ENCODE results near the gene KLHL22.
"Not testable (repeated sequence)": the region's sequence is repeated elsewhere in the genome, so short reads cannot be mapped to it uniquely, and the experiment has no call there.

Gene KLHL22

DNA sequence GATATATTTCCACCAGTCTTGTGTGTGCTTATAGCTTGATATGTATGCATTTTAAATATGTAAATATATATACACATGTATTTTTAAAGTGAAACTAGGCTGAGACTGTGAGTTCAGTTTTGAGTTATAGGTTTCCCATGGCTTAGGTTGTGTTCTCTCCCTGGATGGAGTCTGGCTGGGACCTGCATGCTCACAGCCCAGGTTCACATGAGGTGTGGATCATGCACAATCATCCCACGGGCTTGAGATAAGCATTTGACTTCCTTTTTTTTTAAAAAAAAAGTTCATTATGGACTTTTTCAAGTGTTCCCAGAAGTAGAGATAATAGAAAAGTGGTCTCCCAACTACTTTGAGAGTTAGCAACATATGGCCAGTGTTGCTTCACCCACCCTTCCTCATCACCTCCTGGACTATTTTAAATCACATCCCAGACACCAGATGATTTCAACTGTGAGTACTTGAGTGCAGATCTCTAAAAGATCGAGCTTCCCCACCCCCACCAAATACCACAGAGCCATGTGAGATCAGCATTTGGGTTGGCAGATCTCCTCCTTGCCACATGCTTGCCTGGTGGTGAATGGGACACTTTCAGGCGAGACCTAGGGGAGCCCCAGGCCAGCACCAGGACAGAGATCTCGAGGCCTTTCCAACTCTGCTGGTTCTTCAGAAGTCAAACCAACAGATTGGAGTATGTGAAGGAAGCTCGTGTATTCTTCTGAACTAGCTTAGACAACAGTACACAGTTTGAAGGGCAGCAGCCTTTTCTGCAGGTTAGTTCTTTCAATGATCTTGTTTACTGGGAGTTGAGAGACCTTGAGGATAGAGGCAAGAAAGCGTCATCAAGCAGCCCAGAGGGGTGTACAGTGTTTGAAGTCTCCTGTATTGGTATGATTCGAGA is 27.7 kb upstream of the KLHL22 start:
- DNase-seq, result no peak

DNA sequence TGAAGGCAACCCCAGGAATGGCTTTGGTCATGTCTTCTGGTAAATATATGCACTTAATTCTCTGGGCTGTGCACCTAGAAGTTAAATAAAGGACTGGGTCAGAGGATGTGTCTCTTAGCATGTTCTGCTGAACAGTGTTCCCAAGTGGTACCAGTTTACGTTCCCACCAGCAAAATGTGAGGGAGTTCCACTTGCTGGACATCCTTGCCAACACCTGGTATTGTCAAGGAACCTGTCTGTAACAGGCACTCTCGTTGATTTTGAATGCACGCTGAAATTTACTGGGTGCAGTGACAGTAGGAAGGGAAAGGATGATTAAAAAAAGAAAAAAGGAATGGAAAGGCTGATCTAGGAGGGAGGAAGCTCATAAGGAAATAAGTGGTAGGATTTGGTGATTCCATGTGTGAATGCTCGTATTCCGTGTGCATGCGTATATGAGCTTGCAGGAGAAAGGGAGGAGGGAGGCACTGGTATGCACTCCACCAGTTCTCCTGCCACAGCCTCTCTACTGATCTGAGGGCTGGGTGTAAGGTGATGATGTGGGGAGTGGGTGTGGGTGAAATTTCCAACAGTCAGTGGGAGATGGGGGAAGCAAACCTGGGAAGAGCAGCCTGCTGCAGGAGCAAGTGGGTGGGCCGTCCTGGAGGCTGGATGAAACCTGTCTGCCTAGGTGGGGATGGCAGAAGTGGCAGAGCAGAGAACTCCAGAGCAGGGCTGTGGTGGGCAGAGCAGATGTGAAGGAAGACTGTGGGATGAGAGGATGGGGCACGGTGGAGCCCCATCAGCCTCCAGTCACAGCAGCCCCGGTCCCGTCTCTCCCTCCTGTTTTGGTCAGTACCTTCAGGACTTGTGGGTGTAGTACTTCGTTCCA is 26.8 kb upstream of the KLHL22 start:
- no peak for DNase-seq

DNA sequence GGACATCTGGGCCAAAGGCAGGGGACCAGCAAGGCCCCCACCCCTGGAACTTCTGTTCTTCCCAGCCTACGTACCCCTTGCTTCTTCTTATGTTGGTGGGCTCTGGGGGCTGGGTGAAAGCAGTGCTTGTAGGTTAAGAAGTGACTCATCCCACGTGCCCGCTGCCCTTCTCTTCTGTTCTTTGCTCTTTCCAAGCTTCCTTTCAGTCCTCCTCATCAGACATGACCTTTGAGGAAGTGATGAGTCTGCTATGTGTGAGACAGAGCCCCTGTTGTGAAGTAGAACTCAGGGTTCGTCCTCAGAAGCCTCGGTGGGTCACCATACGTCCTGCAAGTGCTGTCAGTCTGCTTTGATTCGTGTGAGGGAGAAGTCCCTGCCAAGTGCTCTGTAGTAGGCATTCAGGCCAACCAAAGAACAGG is 24.5 kb upstream of the KLHL22 start:
- no peak for DNase-seq

DNA sequence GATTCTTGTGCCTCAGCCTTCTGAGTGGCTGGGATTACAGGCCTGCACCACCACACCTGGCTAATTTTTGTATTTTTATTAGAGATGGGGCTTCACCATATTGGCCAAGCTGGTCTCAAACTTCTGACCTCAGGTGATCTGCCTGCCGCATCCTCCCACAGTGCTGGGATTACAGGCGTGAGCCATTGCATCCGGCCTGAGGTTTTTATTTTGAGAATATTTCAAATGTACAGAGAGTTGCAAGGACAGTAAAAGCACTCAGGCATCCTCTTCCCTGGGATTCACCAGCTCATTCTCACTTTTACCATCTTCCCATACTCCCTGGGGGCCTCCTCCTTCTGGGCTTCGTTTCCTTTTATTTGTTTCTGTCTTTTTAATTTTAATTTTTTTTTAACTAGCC is 24.0 kb upstream of the KLHL22 start:
- DNase-seq, result no peak

DNA sequence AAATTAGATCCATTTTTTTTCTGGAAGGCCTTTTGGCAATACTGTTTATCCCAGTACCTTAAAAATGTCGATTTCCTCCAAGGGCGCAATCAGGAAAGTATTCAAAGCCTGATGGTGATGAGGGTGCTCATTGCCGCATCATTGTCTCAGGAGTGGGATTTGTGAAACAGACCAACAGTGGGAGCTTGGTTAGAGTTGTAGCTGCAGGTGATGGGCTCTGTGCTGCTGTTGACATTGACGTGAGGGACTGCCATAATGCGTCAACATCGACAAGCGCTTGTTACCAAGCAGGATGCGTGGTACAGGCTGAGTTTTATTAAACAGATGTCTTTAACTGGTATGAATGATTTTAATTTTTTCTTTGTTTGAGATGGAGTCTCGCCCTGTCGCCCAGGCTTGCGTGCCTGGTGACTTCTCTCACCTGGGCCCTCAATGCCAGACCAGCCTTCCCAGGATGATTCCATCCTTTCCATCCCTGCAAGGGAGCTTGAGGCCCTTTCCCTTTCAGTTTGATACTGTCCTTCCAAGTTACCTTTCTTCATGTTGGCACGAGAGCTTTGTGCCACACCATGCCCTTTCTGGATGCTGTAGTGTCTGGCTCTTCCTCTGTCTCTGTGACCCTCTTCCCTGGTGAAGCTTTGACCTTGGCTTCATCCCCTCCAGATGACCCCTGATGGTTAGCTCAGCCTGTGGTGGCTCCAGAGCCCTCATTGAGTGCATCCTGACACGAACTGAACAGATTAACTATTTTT is 22.4 kb upstream of the KLHL22 start:
- no peak for DNase-seq

DNA sequence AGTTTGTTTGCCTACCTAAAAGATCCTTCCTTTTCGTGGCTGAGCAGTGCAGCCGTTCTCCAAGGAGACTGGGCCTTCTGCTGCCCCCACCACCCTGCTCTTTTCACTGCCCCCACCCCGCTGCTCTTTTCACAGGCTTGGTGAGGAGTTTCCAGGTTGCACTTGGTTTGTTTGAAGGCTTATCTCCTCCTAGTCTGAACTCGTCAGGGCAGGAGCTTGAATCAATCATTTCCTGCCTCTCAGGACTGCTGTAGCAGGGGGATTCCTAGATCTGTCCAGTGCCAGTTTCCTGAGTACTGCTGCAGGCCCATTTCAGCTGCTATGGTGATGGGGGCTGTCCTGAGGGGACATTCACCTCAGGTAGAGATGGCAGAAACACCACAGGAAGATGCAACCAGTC is 21.8 kb upstream of the KLHL22 start:
- no peak for DNase-seq

DNA sequence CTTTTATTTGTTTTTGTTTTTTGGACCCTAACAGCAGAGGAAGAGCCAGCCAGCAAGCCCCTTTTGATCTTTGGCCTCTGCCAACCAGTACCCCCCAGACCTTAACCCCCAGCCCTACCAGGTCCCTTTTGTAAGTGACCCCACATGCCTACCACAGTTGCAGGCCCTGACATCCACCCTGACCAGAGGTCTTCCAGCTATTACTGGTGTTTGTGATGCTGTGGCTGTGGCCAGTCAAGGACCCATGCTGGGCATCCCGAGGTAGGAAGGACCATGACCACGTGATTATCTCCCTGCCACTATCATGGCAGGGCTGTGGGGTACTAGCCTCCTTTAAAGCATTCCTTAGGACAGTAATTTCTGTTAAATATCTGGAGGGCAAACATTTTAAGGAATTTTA is 20.8 kb upstream of the KLHL22 start:
- DNase-seq, result no peak

DNA sequence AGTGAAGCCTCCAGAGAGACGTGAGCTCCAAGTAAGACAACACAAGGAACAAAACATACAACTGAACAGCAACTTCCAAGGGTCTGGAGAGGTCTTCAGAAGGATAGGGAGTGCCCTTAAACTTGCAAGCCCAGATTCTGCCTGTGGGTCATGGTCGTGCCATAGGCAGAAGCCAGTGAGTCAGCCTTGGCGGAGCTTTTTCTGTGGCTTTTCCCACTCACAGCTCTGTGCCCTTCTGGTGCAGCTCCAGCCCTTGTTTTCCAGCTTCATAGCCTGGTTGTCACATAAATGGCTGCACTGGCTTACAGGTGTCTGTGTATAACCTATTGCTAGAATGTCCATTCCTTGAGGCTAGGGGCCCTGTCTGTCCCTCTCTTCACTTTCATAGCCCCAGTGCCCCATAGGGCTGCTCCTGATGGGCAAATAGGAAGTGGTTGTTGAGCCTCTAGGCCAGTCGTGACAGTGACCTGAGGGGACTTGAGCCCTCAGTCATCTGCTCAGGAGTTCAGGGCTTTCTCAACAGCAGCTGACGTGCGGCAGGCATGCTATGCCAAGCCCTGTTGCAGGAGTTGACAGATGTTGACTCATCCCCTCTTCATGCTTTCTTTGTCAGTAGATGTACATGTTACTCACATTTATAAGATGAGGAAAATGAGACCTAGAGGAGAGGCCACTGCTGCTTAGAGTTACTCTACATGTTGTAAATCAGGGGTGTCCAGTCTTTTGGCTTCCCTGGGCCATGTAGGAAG is 19.2 kb upstream of the KLHL22 start:
- no peak for DNase-seq

DNA sequence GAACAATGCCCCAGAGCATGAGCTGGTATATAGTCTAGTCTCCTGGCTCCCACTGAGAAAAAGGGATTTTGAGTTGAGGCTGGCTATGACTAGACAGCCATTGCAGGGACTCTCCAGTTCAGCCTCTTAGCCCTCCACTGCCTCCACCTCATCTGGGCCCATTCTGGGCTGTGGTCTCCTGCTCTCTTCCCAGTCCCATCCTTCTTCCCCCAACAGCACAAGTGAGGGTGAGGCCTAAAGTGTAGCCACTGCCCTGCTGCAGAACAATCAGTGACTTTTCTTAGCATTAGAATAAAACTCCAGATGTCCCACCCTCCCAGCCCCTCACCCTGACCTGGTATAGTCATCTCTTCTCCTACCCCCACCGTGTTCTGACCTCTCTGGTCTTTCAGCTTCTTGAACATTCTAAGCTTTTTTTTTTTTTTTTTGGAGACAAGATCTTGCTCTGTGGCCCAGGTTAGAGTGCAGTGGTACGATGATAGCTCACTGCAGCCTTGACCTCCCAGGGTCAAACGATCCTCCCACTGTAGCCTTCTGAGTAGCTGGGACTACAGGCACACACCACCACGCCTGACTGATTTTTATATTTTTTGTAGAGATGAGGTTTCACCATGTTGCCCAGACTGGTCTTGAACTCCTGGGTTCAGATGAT is 16.1 kb upstream of the KLHL22 start:
- no peak for DNase-seq

DNA sequence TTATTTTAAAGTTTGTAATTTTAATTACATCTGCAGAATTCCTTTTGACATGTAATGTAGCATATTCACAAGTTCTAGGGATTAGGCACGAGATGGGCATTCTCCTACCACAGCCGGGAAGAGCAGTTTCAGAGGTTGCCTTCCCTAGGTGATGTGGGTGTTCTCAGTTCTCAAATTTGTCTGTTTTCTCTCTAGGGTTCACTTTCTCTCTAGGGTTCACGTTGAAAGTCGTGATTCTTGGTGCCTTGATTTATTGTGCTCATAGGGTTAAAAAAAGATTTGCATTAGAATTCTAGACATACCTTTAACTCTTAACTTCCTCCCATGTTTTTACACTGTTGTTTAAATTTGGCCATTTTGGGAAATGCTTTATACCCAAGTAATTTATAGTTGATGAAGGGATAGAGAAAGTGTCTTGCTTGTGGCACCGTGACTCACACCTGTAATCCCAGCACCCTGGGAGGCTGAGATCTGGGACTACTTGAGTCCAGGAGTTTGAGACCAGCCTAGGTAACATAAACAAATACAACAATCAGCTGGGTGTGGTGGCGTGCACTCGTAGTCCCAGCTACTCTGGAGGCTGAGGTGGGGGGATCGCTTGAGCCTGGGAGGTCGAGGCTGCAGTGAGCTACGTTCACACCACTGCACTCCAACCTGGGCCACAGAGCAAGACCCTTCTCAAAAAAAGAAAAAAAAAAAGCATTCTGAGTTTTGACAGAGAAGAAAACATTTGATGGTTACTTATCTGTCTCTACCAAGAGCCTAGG is 15.4 kb upstream of the KLHL22 start:
- DNase-seq, result no peak

DNA sequence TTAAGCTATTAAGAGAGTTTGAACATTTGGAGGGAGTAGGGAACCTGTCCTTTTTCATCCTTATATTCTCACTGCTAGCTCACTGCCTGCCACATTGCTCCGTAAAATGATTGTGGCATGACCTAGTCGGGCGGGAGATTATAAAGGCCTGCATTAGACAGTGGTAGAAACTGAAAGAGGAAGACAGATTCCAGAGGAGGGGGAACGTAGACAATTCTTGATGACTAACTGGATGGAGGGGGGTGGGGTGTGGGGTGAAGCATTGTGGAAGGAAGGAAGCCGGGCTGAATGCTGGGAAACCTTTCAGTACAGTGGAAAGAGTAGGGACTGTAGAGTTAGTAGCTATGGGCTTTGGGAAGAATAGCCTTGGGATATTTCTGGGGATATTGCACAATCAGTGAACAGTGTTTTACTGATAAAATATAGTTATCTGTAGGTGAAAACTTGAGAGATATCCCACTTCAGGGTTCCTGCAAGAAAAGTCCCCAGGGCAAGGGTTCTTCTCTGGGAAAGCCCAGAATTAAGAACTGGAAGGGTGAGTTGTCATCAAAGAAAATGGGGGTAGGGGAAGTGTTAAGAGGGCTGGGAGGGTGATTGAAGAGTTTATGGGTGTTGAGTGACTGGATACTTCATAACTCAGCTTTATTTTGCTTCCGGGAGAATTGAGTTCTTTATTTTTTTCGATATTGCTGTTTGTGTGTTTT is 13.9 kb upstream of the KLHL22 start:
- peak; percentile 12 for DNase-seq

DNA sequence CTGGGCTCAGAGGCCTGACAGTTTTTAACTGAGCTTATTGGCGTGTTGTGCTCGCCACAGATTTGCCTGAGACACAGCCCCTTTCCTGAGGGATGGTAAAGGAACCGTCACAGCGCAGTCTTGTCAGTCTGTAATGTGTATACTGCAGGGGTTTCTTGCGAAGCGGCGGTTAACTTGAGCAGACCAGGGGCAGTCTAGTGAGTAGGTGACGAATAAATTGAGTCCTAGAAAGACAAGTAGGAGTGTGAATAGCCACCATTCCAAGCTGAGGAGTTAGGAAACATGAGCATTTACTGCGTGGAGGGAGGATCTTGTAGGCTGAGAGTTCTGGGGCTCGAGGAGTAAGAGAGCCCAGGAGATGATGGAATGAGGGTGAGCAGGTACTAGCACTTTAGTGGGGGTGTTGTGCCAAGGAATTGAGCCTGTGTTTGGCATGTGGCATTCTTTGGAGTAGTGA is 13.2 kb upstream of the KLHL22 start:
- no peak for DNase-seq

DNA sequence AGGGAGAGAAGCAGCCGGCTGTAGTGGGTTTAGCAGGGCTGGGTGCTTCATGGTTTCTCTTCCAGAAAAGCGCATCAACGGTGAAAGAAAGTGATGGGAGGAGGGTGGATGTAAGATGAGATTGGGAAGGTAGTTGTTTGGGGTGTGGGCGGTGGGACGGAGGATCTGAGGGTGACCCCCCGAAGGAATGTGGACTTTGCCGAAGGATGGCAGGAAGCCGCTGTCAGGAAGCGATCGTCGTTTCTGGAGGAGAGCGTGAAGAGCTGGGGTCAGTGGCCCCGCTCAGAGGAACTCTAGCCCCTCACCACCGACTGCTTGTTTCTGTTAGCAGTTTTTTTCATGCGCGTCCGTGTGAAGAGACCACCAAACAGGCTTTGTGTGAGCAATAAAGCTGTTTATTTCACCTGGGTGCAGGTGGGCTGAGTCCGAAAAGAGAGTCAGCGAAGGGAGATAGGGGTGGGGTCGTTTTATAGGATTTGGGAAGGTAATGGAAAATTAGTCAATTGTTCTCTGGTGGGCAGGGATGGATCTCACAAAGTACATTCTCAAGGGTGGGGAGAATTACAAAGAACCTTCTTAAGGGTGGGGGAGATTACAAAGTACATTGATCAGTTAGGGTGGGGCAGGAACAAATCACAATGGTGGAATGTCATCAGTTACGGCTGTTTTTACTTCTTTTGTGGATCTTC is 12.6 kb upstream of the KLHL22 start:
- DNase-seq, result not testable (repeated sequence)

DNA sequence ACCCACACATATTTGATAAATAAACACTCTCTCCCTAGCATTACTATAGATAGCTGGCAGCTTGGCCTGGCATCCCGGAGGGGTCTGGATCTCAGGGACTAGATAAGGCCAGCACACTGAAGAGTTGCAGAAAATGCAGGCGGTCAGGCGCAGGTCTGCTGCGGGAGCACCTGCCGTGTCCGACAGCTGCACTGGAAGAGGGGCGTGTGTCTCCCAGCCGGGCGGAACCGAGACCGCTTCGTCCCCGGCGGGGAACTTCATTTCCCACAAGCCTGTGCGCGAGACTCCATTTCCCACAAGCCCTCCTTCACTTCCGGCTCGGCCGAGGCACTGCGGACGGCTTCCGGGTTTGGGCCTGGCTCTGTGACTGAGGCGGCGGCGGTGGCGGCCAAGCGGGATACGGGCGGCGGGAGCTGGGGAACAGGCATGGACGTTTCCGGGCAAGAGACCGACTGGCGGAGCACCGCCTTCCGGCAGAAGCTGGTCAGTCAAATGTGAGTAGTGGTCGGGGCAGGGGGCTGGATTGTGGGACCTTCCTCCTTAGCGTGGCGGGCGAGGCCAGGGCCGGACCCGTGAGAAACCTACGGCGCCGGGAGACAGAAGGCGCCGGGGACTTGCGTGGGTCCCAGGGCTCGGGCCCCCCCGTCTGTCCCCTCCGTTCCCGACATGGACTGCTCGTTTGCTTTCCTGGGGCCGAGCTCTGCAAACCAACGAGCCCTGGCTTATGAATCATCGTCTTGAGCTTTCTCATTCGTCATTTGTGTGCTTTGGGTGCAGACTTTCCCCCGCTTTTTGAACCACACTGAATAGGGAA is 11.9 kb upstream of the KLHL22 start, which contains the start of gene MED15:
MED15 (plus strand) TSS at position 358 of the 814 bp plus-strand sequence; CDS start at position 427, 69 bp downstream.
- peak; percentile 95 for DNase-seq

DNA sequence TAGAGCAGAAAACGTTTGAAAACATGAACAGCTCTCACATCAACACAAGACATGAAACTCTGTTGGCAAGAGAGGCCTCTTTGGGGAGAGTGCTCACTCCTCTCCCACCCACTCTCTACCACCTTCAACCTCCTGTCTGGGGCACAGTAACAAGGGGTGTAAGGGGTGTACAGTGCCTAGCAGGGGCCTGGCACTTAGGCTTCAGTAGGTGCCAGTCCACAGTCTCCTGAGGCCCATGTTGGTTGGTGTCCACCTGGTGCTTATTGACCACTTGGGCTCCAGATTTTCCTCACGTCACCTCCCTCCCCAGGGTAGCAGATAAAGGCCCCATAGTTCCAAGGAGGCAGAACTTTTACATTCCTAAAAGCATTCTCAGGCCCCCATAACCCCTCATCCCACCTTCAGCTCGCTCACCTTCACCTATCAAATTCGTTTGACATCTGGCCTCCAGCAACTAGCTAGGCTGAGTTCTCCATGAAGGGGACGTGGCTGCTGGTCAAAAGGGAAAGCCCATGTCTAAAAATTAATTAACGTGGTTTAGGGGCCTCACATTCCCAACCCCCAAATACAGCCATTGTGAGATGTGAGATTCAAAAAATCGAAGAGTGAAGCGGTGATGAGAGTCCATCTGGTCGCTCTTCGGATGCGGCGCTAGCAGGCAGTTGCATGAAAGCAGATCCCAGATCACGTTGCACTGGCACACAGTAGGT is 11.1 kb upstream of the KLHL22 start:
- DNase-seq, result no peak

DNA sequence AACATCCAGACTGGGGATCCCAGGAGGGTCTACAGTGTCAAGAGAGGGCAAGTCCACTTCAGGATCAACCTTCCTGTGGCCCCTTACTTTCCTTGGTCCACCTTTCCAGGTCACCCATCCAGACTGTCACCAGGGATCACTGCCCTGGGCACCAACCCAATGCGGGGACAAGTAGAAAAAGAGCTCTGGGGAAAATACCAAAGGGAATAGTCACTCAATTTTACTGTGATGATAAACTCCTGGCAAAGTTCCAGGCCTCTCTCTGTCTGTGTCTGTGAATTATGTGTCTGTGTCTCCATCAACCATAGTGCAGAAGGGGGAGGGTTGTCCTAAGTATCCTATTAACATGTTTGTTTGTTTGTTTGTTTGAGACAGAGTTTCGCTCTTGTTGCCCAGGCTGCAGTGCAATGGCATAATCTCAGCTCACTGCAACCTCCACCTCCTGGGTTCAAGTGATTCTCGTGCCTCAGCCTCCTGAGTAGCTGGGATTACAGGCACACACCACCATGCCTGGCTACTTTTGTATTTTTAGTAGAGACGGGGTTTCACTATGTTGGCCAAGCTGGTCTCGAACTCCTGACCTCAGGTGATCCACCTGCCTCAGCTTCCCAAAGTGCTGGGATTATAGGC is 8.8 kb upstream of the KLHL22 start:
- DNase-seq, result not testable (repeated sequence)

DNA sequence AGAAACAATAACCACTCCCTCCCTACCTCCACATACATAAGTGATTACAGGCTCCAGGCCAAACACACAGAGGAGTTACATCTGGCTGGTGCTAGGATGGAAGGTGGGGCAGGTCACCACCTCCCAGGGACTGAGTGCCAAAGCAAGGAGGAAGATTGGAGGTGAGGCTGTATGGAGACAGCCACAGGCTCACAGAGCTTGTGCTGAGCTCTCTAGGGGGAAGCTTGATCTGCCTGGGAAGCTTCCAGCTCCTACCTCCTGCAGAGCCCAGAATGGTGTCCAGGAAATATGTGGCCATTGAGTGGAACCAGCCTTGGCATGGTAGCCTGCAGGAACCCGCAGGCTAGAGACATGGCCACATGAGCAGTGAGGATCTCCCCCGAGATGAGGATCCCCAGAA is 8.2 kb upstream of the KLHL22 start:
- DNase-seq, result no peak
